Activated CD4-positive, alpha-beta memory T cell treated with anti-CD3 and anti-CD28 coated beads, Interleukin-2, amount 10 ng/mL, durations not matched to agents 7 days and 5 days (primary cell): ENCODE results near the gene DHX9. TPM values are rescaled to one million over a fixed set of nuclear protein-coding genes. Genes with fewer than 3 reads are reported as not detected.

ENCODE experiments used
- CTCF ChIA-PET: fragments of 350-600 bp; sonication (Branson Sonifier 250); formaldehyde crosslinking; loops from one replicate; lab custom pipeline; 2021; ENCODE audit warnings: antibody characterized with exemption, inconsistent platforms; lab: Charles Lee
- POLR2A ChIA-PET: fragments of 350-600 bp; sonication (Branson Sonifier 250); formaldehyde crosslinking; loops from one replicate; lab custom pipeline; 2021; ENCODE audit warnings: antibody characterized with exemption; lab: Charles Lee
- DNase-seq: peaks from one replicate; pipeline ENCODE4 v3.0.0-alpha.2; 2020
- H3K27ac Mint-ChIP-seq: one replicate; pipeline ENCODE4 v1.8.0; 2021; ENCODE audit warnings: mild to moderate bottlenecking, mixed read lengths
- H3K27me3 Mint-ChIP-seq: one replicate; pipeline ENCODE4 v1.8.0; 2021; ENCODE audit warnings: mixed read lengths
- H3K36me3 Mint-ChIP-seq: one replicate; pipeline ENCODE4 v1.8.0; 2021; ENCODE audit warnings: low read depth, mixed read lengths
- H3K4me1 Mint-ChIP-seq: one replicate; pipeline ENCODE4 v1.8.0; 2021; ENCODE audit warnings: mixed read lengths
- H3K4me3 Mint-ChIP-seq: one replicate; pipeline ENCODE4 v1.8.0; 2021; ENCODE audit warnings: mild to moderate bottlenecking, mixed read lengths
- H3K9me3 Mint-ChIP-seq: one replicate; pipeline ENCODE4 v1.8.0; 2021; ENCODE audit warnings: mixed read lengths
- total RNA-seq, 2 experiments: library from RNA; stranded (reverse); gene quantifications; one replicate each; pipeline ENCODE4 v1.2.3, GENCODE V29; 2021

Gene DHX9
- total RNA-seq, 2 experiments from 2014 or later, result 163 to 171 TPM

GRCh38 chr1:182847105-182847504 is 8.0 kb downstream of the DHX9 start:
- POLR2A ChIA-PET, result interaction anchor here (1.0 to 2.4 kb wide), 2 partner anchors 41 to 455 kb away, joined by 3 to 9 read pairs; no protein-coding TSS in a partner anchor
- no peak overlapping the region for H3K27ac Mint-ChIP-seq
- CTCF ChIA-PET, result no interaction called here

GRCh38 chr1:182848736-182849135 is 9.6 kb downstream of the DHX9 start:
- CTCF ChIA-PET, result no interaction called here
- Mint-ChIP-seq H3K27ac (no peak overlapping the region), H3K4me1 (peaks cover 66% of the 10 kb centered on the region), H3K4me3 (no peak overlapping the region), H3K9me3 (no peaks in the 10 kb centered on the region), H3K36me3 (peaks cover 93% of the 10 kb centered on the region), H3K27me3 (no peaks in the 10 kb centered on the region)
- POLR2A ChIA-PET, result no interaction called here
- DNase-seq, result no peak

More at GRCh38 chr1:182847105-182847504, 8.0 kb downstream of the DHX9 start:
- Mint-ChIP-seq H3K27me3 (no peaks in the 10 kb centered on the region), H3K4me1 (peaks cover 81% of the 10 kb centered on the region), H3K9me3 (no peaks in the 10 kb centered on the region), H3K36me3 (peaks cover 89% of the 10 kb centered on the region), H3K4me3 (no peak overlapping the region)
- no peak for DNase-seq

GRCh38 chr1:182850319-182850718 is 11.2 kb downstream of the DHX9 start:
- no peak overlapping the region for H3K27ac Mint-ChIP-seq
- ChIA-PET CTCF (no interaction called here), POLR2A (no interaction called here)
- no peak for DNase-seq
- no peaks in the 10 kb centered on the region for H3K27me3 Mint-ChIP-seq
- peaks cover 52% of the 10 kb centered on the region for H3K4me1 Mint-ChIP-seq
- no peaks in the 10 kb centered on the region for H3K9me3 Mint-ChIP-seq
- peaks cover 96% of the 10 kb centered on the region for H3K36me3 Mint-ChIP-seq
- no peak overlapping the region for H3K4me3 Mint-ChIP-seq

GRCh38 chr1:182851825-182852224 is 12.7 kb downstream of the DHX9 start:
- Mint-ChIP-seq H3K36me3 (peaks cover 94% of the 10 kb centered on the region), H3K4me3 (no peak overlapping the region), H3K27ac (no peak overlapping the region), H3K9me3 (no peaks in the 10 kb centered on the region), H3K27me3 (no peaks in the 10 kb centered on the region), H3K4me1 (peaks cover 39% of the 10 kb centered on the region)
- POLR2A ChIA-PET, result no interaction called here
- no peak for DNase-seq
- CTCF ChIA-PET, result no interaction called here

- Mint-ChIP-seq H3K27ac (no peak overlapping the region), H3K4me3 (no peak overlapping the region), H3K36me3 (peaks cover 93% of the 10 kb centered on the region), H3K27me3 (no peaks in the 10 kb centered on the region), H3K9me3 (no peaks in the 10 kb centered on the region), H3K4me1 (peaks cover 6% of the 10 kb centered on the region)
- no peak for DNase-seq
- ChIA-PET CTCF (no interaction called here), POLR2A (no interaction called here)
Measured at GRCh38 chr1:182855911-182856310, 16.8 kb downstream of the DHX9 start.

- DNase-seq, result no peak
- Mint-ChIP-seq H3K36me3 (peaks cover 90% of the 10 kb centered on the region), H3K4me3 (no peak overlapping the region), H3K9me3 (no peaks in the 10 kb centered on the region), H3K4me1 (peaks cover 6% of the 10 kb centered on the region), H3K27ac (no peak overlapping the region), H3K27me3 (no peaks in the 10 kb centered on the region)
- POLR2A ChIA-PET, result interaction anchor here (1.0 to 1.5 kb wide), 3 partner anchors 9 to 269 kb away, joined by 3 read pairs; no protein-coding TSS in a partner anchor
- CTCF ChIA-PET, result interaction anchor here (1.1 to 1.7 kb wide), 2 partner anchors 10 to 262 kb away, joined by 3 to 4 read pairs; no protein-coding TSS in a partner anchor
Measured at GRCh38 chr1:182857212-182857611, 18.1 kb downstream of the DHX9 start.

GRCh38 chr1:182860658-182861057 is 21.5 kb downstream of the DHX9 start:
- Mint-ChIP-seq H3K27ac (no peak overlapping the region), H3K9me3 (no peaks in the 10 kb centered on the region), H3K4me1 (peaks cover 10% of the 10 kb centered on the region), H3K4me3 (no peak overlapping the region), H3K27me3 (no peaks in the 10 kb centered on the region), H3K36me3 (peaks cover 79% of the 10 kb centered on the region)
- DNase-seq, result no peak
- ChIA-PET CTCF (no interaction called here), POLR2A (no interaction called here)

- Mint-ChIP-seq H3K36me3 (peaks cover 81% of the 10 kb centered on the region), H3K27me3 (no peaks in the 10 kb centered on the region), H3K27ac (no peak overlapping the region), H3K4me3 (no peak overlapping the region), H3K4me1 (peaks cover 10% of the 10 kb centered on the region), H3K9me3 (no peaks in the 10 kb centered on the region)
- CTCF ChIA-PET, result interaction anchor here (1.2 kb wide), 1 partner anchor 21 kb away, joined by 3 read pairs; no protein-coding TSS in a partner anchor
- POLR2A ChIA-PET, result no interaction called here
- no peak for DNase-seq
Measured at GRCh38 chr1:182861994-182862393, 22.8 kb downstream of the DHX9 start.

GRCh38 chr1:182862827-182863226 is 23.7 kb downstream of the DHX9 start:
- H3K27ac Mint-ChIP-seq, result no peak overlapping the region

GRCh38 chr1:182863940-182864339 is 24.8 kb downstream of the DHX9 start:
- no peak for DNase-seq
- H3K27ac Mint-ChIP-seq, result no peak overlapping the region
- H3K4me1 Mint-ChIP-seq, result peaks cover 10% of the 10 kb centered on the region
- peaks cover 80% of the 10 kb centered on the region for H3K36me3 Mint-ChIP-seq
- H3K27me3 Mint-ChIP-seq, result no peaks in the 10 kb centered on the region
- no peak overlapping the region for H3K4me3 Mint-ChIP-seq
- no peaks in the 10 kb centered on the region for H3K9me3 Mint-ChIP-seq
- ChIA-PET POLR2A (interaction anchor here (1.1 kb wide), 1 partner anchor 18 kb away, joined by 4 read pairs; no protein-coding TSS in a partner anchor), CTCF (no interaction called here)

More at GRCh38 chr1:182862827-182863226, 23.7 kb downstream of the DHX9 start:
- Mint-ChIP-seq H3K9me3 (no peaks in the 10 kb centered on the region), H3K27me3 (no peaks in the 10 kb centered on the region), H3K4me1 (peaks cover 10% of the 10 kb centered on the region), H3K36me3 (peaks cover 81% of the 10 kb centered on the region), H3K4me3 (no peak overlapping the region)
- ChIA-PET CTCF (no interaction called here), POLR2A (no interaction called here)
- DNase-seq, result no peak

- ChIA-PET CTCF (interaction anchor here (0.8 kb wide), 1 partner anchor 11 kb away, joined by 3 read pairs; no protein-coding TSS in a partner anchor), POLR2A (no interaction called here)
- no peak overlapping the region for H3K27ac Mint-ChIP-seq
- peaks cover 83% of the 10 kb centered on the region for H3K36me3 Mint-ChIP-seq
- no peaks in the 10 kb centered on the region for H3K9me3 Mint-ChIP-seq
- H3K4me1 Mint-ChIP-seq, result peaks cover 4% of the 10 kb centered on the region
- no peaks in the 10 kb centered on the region for H3K27me3 Mint-ChIP-seq
- no peak for DNase-seq
- H3K4me3 Mint-ChIP-seq, result no peak overlapping the region
Measured at GRCh38 chr1:182867861-182868260, 28.7 kb downstream of the DHX9 start.

GRCh38 chr1:182869241-182869666 is 30.1 kb downstream of the DHX9 start:
- peaks cover 92% of the 10 kb centered on the region for H3K36me3 Mint-ChIP-seq
- ChIA-PET POLR2A (no interaction called here), CTCF (no interaction called here)
- no peaks in the 10 kb centered on the region for H3K27me3 Mint-ChIP-seq
- no peak for DNase-seq
- no peak overlapping the region for H3K27ac Mint-ChIP-seq
- H3K4me3 Mint-ChIP-seq, result no peak overlapping the region
- H3K9me3 Mint-ChIP-seq, result no peaks in the 10 kb centered on the region
- peaks cover 4% of the 10 kb centered on the region for H3K4me1 Mint-ChIP-seq

- no peak overlapping the region for H3K27ac Mint-ChIP-seq
- H3K9me3 Mint-ChIP-seq, result no peaks in the 10 kb centered on the region
- peaks cover 13% of the 10 kb centered on the region for H3K4me1 Mint-ChIP-seq
- CTCF ChIA-PET, result no interaction called here
- POLR2A ChIA-PET, result interaction anchor here (1.1 to 1.6 kb wide), 2 partner anchors 17 to 33 kb away, joined by 3 to 4 read pairs; no protein-coding TSS in a partner anchor
- H3K4me3 Mint-ChIP-seq, result no peak overlapping the region
- H3K27me3 Mint-ChIP-seq, result no peaks in the 10 kb centered on the region
- H3K36me3 Mint-ChIP-seq, result peaks cover 91% of the 10 kb centered on the region
- DNase-seq, result no peak
Measured at GRCh38 chr1:182872881-182873280, 33.7 kb downstream of the DHX9 start.

GRCh38 chr1:182875889-182876288 is 36.7 kb downstream of the DHX9 start:
- ChIA-PET POLR2A (interaction anchor here (0.9 kb wide), 2 partner anchors 13 to 18 kb away, joined by 3 read pairs; no protein-coding TSS in a partner anchor), CTCF (no interaction called here)
- Mint-ChIP-seq H3K4me1 (peaks cover 13% of the 10 kb centered on the region), H3K36me3 (peaks cover 96% of the 10 kb centered on the region), H3K9me3 (no peaks in the 10 kb centered on the region), H3K4me3 (no peak overlapping the region), H3K27ac (no peak overlapping the region), H3K27me3 (no peaks in the 10 kb centered on the region)
- DNase-seq, result no peak
